Activated naive CD8-positive, alpha-beta T cell treated with anti-CD3 and anti-CD28 coated beads for 36 hours (primary cell): ENCODE data around the gene TSR3. TPM values are rescaled to one million over a fixed set of nuclear protein-coding genes. Genes with fewer than 3 reads are reported as not detected.

Experiments
- DNase-seq: peaks from one replicate; pipeline ENCODE4 v3.0.0; 2021
- H3K27ac Mint-ChIP-seq: one replicate; pipeline ENCODE4 v1.8.0; 2022; ENCODE audit warnings: mild to moderate bottlenecking, moderate library complexity, mixed read lengths
- H3K27me3 Mint-ChIP-seq: one replicate; pipeline ENCODE4 v1.8.0; 2022; ENCODE audit warnings: mild to moderate bottlenecking, mixed read lengths
- H3K36me3 Mint-ChIP-seq: one replicate; pipeline ENCODE4 v1.8.0; 2021; ENCODE audit warnings: mild to moderate bottlenecking, mixed read lengths
- H3K4me1 Mint-ChIP-seq: one replicate; pipeline ENCODE4 v1.8.0; 2021; ENCODE audit warnings: mixed read lengths
- H3K4me3 Mint-ChIP-seq: one replicate; pipeline ENCODE4 v1.8.0; 2022; ENCODE audit warnings: mild to moderate bottlenecking, moderate library complexity, mixed read lengths
- H3K9me3 Mint-ChIP-seq: one replicate; pipeline ENCODE4 v1.8.0; 2022; ENCODE audit warnings: mixed read lengths
- total RNA-seq, 2 experiments: library from RNA; stranded (reverse); gene quantifications; one replicate each; pipeline ENCODE4 v1.2.3, GENCODE V29; 2021

Gene TSR3
- total RNA-seq, 2 experiments from 2014 or later = 80.3 to 82.6 TPM

- Mint-ChIP-seq H3K4me1 (peaks cover 18% of the 10 kb centered on the region), H3K4me3 (no peak overlapping the region), H3K27me3 (peaks cover 21% of the 10 kb centered on the region), H3K36me3 (no peaks in the 10 kb centered on the region), H3K27ac (no peak overlapping the region), H3K9me3 (no peaks in the 10 kb centered on the region)
- no peak for DNase-seq
Measured at GRCh38 chr16:1338855-1339675, 12.6 kb downstream of the TSR3 start.

GRCh38 chr16:1338119-1338730 is 13.5 kb downstream of the TSR3 start:
- Mint-ChIP-seq H3K27me3 (peaks cover 21% of the 10 kb centered on the region), H3K4me3 (no peak overlapping the region), H3K4me1 (peaks cover 15% of the 10 kb centered on the region), H3K9me3 (no peaks in the 10 kb centered on the region), H3K27ac (no peak overlapping the region), H3K36me3 (no peaks in the 10 kb centered on the region)
- peak; percentile 52 for DNase-seq

- Mint-ChIP-seq H3K36me3 (no peaks in the 10 kb centered on the region), H3K27me3 (peaks cover 26% of the 10 kb centered on the region), H3K4me3 (no peak overlapping the region), H3K27ac (no peak overlapping the region), H3K4me1 (peaks cover 11% of the 10 kb centered on the region), H3K9me3 (no peaks in the 10 kb centered on the region)
- DNase-seq = no peak
Measured at GRCh38 chr16:1337486-1337885, 14.2 kb downstream of the TSR3 start.

GRCh38 chr16:1336619-1337018 is 15.1 kb downstream of the TSR3 start:
- Mint-ChIP-seq H3K36me3 (no peaks in the 10 kb centered on the region), H3K27me3 (peaks cover 34% of the 10 kb centered on the region), H3K4me3 (no peak overlapping the region), H3K27ac (no peak overlapping the region), H3K9me3 (no peaks in the 10 kb centered on the region), H3K4me1 (peaks cover 11% of the 10 kb centered on the region)
- no peak for DNase-seq

GRCh38 chr16:1335996-1336395 is 15.7 kb downstream of the TSR3 start:
- peaks cover 39% of the 10 kb centered on the region for H3K27me3 Mint-ChIP-seq
- no peak overlapping the region for H3K27ac Mint-ChIP-seq
- no peak overlapping the region for H3K4me3 Mint-ChIP-seq
- H3K4me1 Mint-ChIP-seq = peaks cover 16% of the 10 kb centered on the region
- H3K36me3 Mint-ChIP-seq = no peaks in the 10 kb centered on the region
- DNase-seq = peak; percentile 41
- H3K9me3 Mint-ChIP-seq = no peaks in the 10 kb centered on the region

- Mint-ChIP-seq H3K27me3 (peaks cover 39% of the 10 kb centered on the region), H3K4me1 (peaks cover 16% of the 10 kb centered on the region), H3K9me3 (no peaks in the 10 kb centered on the region), H3K4me3 (no peak overlapping the region), H3K36me3 (no peaks in the 10 kb centered on the region), H3K27ac (no peak overlapping the region)
- no peak for DNase-seq
Measured at GRCh38 chr16:1335211-1335971, 16.3 kb downstream of the TSR3 start.

- no peaks in the 10 kb centered on the region for H3K36me3 Mint-ChIP-seq
- no peak overlapping the region for H3K27ac Mint-ChIP-seq
- peaks cover 39% of the 10 kb centered on the region for H3K27me3 Mint-ChIP-seq
- no peaks in the 10 kb centered on the region for H3K9me3 Mint-ChIP-seq
- no peak overlapping the region for H3K4me3 Mint-ChIP-seq
- DNase-seq = no peak
- peaks cover 16% of the 10 kb centered on the region for H3K4me1 Mint-ChIP-seq
Measured at GRCh38 chr16:1334739-1335138, 16.9 kb downstream of the TSR3 start.

GRCh38 chr16:1333854-1334700 is 17.6 kb downstream of the TSR3 start:
- Mint-ChIP-seq H3K27me3 (peaks cover 39% of the 10 kb centered on the region), H3K4me3 (no peak overlapping the region), H3K9me3 (no peaks in the 10 kb centered on the region), H3K36me3 (no peaks in the 10 kb centered on the region), H3K27ac (no peak overlapping the region), H3K4me1 (peaks cover 16% of the 10 kb centered on the region)
- DNase-seq = no peak

GRCh38 chr16:1333149-1333812 is 18.4 kb downstream of the TSR3 start, which contains the start of gene BAIAP3:
Gene BAIAP3, plus strand, starts transcription at chr16:1333645. Its CDS starts 4,905 bp downstream, at chr16:1338550.
- no peak within 1 kb of the TSS for H3K27ac Mint-ChIP-seq
- H3K36me3 Mint-ChIP-seq = no peaks in the 10 kb centered on the region
- peaks cover 39% of the 10 kb centered on the region for H3K27me3 Mint-ChIP-seq
- H3K4me1 Mint-ChIP-seq = peaks cover 16% of the 10 kb centered on the region
- no peaks in the 10 kb centered on the region for H3K9me3 Mint-ChIP-seq
- H3K4me3 Mint-ChIP-seq = no peak within 1 kb of the TSS
- peak; percentile 64 for DNase-seq

- Mint-ChIP-seq H3K36me3 (no peaks in the 10 kb centered on the region), H3K4me3 (no peak overlapping the region), H3K9me3 (no peaks in the 10 kb centered on the region), H3K27ac (no peak overlapping the region), H3K4me1 (peaks cover 16% of the 10 kb centered on the region), H3K27me3 (peaks cover 39% of the 10 kb centered on the region)
- DNase-seq = no peak
Measured at GRCh38 chr16:1332618-1333148, 19.0 kb downstream of the TSR3 start.

- Mint-ChIP-seq H3K36me3 (no peaks in the 10 kb centered on the region), H3K27ac (no peak overlapping the region), H3K4me3 (no peak overlapping the region), H3K9me3 (no peaks in the 10 kb centered on the region), H3K4me1 (peaks cover 16% of the 10 kb centered on the region), H3K27me3 (peaks cover 39% of the 10 kb centered on the region)
- DNase-seq = peak; percentile 56
Measured at GRCh38 chr16:1331712-1332617, 19.7 kb downstream of the TSR3 start.

- Mint-ChIP-seq H3K27me3 (peaks cover 39% of the 10 kb centered on the region), H3K27ac (no peak overlapping the region), H3K9me3 (no peaks in the 10 kb centered on the region), H3K4me3 (no peak overlapping the region), H3K36me3 (no peaks in the 10 kb centered on the region), H3K4me1 (peaks cover 16% of the 10 kb centered on the region)
- no peak for DNase-seq
Measured at GRCh38 chr16:1330931-1331711, 20.6 kb downstream of the TSR3 start.
